ENCODE results near the gene WDR87.
"Not testable (repeated sequence)": the region's sequence is repeated elsewhere in the genome, so short reads cannot be mapped to it uniquely, and the experiment has no call there.

The WDR87 gene

GRCh38 chr19:37877147-37877546, 29.2 kb downstream of the WDR87 start:
- DNase-seq (ENCODE audit: low read depth) = no peak

GRCh38 chr19:37876032-37876431, 30.4 kb downstream of the WDR87 start:
- no peak for DNase-seq (ENCODE audit: low read depth)

GRCh38 chr19:37874784-37875183, 31.6 kb downstream of the WDR87 start:
- no peak for DNase-seq (ENCODE audit: low read depth)

DNA sequence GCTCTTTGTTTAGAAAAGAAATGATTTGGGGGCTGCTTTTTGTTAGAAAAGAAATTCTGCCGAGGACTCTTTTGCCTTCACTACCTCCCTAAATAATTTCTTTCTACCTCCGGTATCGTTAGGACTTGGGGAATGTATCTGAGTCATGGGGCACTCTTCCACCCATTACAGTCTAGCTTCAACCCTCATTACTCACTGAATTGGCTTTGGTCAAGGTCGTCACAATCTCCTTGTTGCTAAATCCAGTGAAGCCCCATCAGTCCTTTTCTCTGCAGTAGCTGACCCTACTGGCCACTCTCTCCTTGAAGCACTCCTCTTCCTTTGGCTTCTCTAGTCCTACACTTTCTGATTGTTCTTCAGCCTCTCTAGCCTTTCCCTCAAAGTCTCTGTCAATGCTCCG, 34.0 kb downstream of the WDR87 start:
- no peak for DNase-seq (ENCODE audit: low read depth)

DNA sequence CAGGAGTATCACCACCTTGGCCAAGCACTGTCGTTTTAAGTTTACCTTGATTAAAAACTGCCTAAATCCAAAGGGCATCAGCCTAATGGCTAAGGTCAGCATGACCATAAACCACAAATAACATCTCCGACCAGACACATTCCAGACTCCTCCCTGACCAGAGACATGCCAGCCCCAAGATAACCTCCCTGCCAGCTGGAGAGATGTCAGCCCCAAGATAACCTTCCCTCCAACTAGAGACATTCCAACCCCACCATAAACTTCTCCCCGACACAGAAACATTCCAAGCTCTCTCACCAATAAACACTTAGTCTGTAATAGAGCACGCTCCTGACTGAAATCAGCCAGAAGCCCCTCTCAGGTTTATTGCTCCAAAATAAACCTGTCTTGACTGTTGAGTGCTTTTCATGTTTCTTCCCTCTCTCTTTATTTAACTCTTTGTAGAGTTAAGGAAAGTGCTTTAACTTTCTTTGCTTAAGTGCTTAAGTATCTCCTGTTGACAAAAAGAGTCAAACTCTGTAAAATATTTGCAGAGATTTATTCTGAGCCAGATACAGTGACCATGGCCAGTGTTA, 36.5 kb downstream of the WDR87 start:
- no peak for DNase-seq (ENCODE audit: low read depth)

GRCh38 chr19:37867831-37868230, 38.6 kb downstream of the WDR87 start:
- DNase-seq (ENCODE audit: low read depth) = no peak

DNA sequence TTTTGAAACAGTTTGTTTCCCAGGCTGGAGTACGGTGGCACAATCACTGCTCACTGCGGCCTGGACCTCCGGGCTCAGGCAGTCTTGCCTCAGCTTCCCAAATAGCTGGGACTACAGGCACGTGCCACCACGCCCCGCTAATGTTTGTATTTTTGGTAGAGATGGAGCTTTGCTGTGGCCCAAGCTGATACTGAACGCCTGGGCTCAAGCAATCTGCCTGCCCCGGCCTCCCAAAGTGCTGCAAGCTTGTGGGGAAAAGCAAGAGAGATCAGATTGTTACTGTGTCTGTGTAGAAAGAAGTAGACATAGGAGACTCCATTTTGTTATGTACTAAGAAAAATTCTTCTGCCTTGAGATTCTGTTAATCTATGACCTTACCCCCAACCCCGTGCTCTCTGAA, 40.5 kb downstream of the WDR87 start:
- not testable (repeated sequence) for DNase-seq (ENCODE audit: low read depth)

DNA sequence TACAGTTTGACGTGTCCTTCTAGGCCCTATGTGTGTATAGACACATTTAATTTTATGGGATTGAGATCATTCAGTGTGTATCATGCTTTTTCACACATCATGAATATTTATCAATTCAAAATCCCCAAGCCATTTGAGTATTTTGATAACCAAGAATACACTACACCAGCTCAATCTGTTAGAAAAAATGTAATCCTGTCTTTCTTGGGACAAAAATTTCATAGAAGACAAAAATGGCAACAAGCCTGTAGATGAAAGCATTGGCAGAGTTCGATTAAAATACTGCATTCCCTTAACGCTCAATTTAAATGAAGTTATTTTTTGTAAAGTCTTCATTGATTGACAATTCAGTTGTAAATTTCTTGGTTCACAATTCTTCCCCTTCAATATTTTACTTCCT, 41.9 kb downstream of the WDR87 start:
- no peak for DNase-seq (ENCODE audit: low read depth)

GRCh38 chr19:37855098-37855497, 51.3 kb downstream of the WDR87 start:
- DNase-seq (ENCODE audit: low read depth) = peak; percentile 2

- no peak for DNase-seq (ENCODE audit: low read depth)
Observed at GRCh38 chr19:37845932-37846331, 60.5 kb downstream of the WDR87 start.
